OCI-LY3 (cell line): Measurements from ENCODE around the gene CEP104.

Experiments
- CTCF ChIP-seq: fragments of 200-600, 300-600 bp; sonication (generic); IDR thresholded peaks from 2 replicates; pipeline ENCODE4 v1.5.1; 2014; ENCODE audit warnings: antibody characterized with exemption, low read length, low read depth
- EZH2phosphoT487 ChIP-seq: fragments of 200-600 bp; shearing (Covaris generic); IDR thresholded peaks from 2 replicates; pipeline ENCODE4 v1.6.1; 2018; ENCODE audit warnings: antibody characterized with exemption, mixed run types, low read depth

DNA sequence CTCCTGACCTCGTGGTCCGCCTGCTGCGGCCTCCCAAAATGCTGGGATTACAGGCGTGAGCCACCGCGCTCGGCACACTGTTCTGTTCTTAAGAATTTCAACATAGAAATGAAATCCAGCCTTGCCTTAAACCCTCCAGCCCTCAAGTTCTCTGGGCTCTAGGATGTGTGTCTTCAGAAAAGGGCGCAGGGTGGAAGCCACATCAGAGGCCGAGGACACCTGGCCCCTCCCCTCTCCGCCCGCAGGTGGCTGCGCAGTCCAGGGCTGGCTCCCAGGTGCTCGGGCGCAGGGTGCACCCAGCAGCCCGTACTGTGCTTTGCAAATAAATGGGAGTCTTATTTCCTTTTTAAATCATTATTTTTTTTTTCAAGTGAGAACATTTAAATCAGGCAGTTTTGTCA lies 45.1 kb upstream of the CEP104 start:
- TF ChIP-seq CTCF (no peak), EZH2phosphoT487 (no peak)
